GM20000 (cell line): Measurements from ENCODE around the gene DNM2.

Experiments used
- DNase-seq: peaks from one replicate; pipeline ENCODE4 v3.0.0; 2012; ENCODE audit warnings: low spot score
- CTCF ChIP-seq: IDR thresholded peaks from 2 replicates; pipeline ENCODE4 v1.5.1; 2012; ENCODE audit warnings: mild to moderate bottlenecking, control low read depth; ENCODE audit errors: extremely low read depth, missing control alignments

Gene DNM2

GRCh38 chr19:10805065-10805757 is 87.3 kb downstream of the DNM2 start:
- no peak for TF ChIP-seq CTCF
- DNase-seq, result no peak

- no peak for TF ChIP-seq CTCF
- DNase-seq, result no peak
Observed at GRCh38 chr19:10805758-10806247, 87.9 kb downstream of the DNM2 start.

GRCh38 chr19:10808937-10809649 is 91.2 kb downstream of the DNM2 start:
- no peak for DNase-seq
- TF ChIP-seq CTCF, result no peak

GRCh38 chr19:10809651-10810285 is 91.9 kb downstream of the DNM2 start:
- DNase-seq, result no peak
- no peak for TF ChIP-seq CTCF

- DNase-seq, result no peak
- TF ChIP-seq CTCF, result no peak
Observed at GRCh38 chr19:10811391-10812111, 93.7 kb downstream of the DNM2 start.

- no peak for TF ChIP-seq CTCF
- no peak for DNase-seq
Observed at GRCh38 chr19:10812196-10812595, 94.3 kb downstream of the DNM2 start.
